Neural cell (in vitro differentiated cells): ENCODE measurements around the gene EIF3K. TPM values are rescaled to one million over a fixed set of nuclear protein-coding genes. Genes with fewer than 3 reads are reported as not detected.

Experiments used
- H2AFZ ChIP-seq: fragments of 200-600, 300-800 bp; sonication (generic), shearing (Covaris generic); 2 replicates; pipeline ENCODE4 v1.6.0; 2014; ENCODE audit warnings: low read depth, mild to moderate bottlenecking, antibody characterized with exemption, low read length, moderate library complexity
- H3F3A ChIP-seq: fragments of 200-600 bp; shearing (Covaris generic); 2 replicates; pipeline ENCODE4 v1.6.1; 2016; ENCODE audit warnings: mild to moderate bottlenecking, moderate library complexity, mixed read lengths, antibody characterized with exemption, low read length; ENCODE audit not compliant: insufficient read depth, poor library complexity, severe bottlenecking
- H3K27ac ChIP-seq: fragments of 200-600, 300-800 bp; sonication (generic), shearing (Covaris generic); 2 replicates; pipeline ENCODE4 v1.5.1; 2014; ENCODE audit warnings: mild to moderate bottlenecking, low read length, moderate library complexity
- H3K27me3 ChIP-seq: fragments of 300-800, 200-600 bp; sonication (generic), shearing (Covaris generic); 2 replicates; pipeline ENCODE4 v1.6.0; 2014; ENCODE audit warnings: mild to moderate bottlenecking, low read depth, low read length, moderate library complexity; ENCODE audit not compliant: insufficient read depth
- H3K36me3 ChIP-seq: fragments of 300-800, 200-600 bp; sonication (generic), shearing (Covaris generic); 2 replicates; pipeline ENCODE4 v1.5.1; 2014; ENCODE audit warnings: mild to moderate bottlenecking, antibody characterized with exemption, low read length, moderate library complexity; ENCODE audit not compliant: insufficient read depth
- H3K4me2 ChIP-seq: fragments of 300-800, 200-600 bp; sonication (generic), shearing (Covaris generic); 2 replicates; pipeline ENCODE4 v1.6.0; 2014; ENCODE audit warnings: mild to moderate bottlenecking, low read length
- H3K4me3 ChIP-seq: fragments of 300-800, 200-600 bp; sonication (generic), shearing (Covaris generic); 2 replicates; pipeline ENCODE4 v1.5.1; 2014; ENCODE audit warnings: mild to moderate bottlenecking, low read length, moderate library complexity
- H3K79me2 ChIP-seq: fragments of 200-600 bp; shearing (Covaris generic); replicated peaks from 2 replicates; pipeline ENCODE4 v1.6.0; 2014; ENCODE audit warnings: mild to moderate bottlenecking, low read length, moderate library complexity; ENCODE audit not compliant: insufficient read depth
- H3K9ac ChIP-seq: fragments of 300-800, 200-600 bp; sonication (generic), shearing (Covaris generic); 2 replicates; pipeline ENCODE4 v1.6.1; 2016; ENCODE audit warnings: mild to moderate bottlenecking, low read length, mixed read lengths
- H3K9me2 ChIP-seq: fragments of 200-600 bp; shearing (Covaris generic); 2 replicates; pipeline ENCODE4 v1.6.1; 2016; ENCODE audit warnings: mild to moderate bottlenecking, low read length, mixed read lengths; ENCODE audit not compliant: insufficient read depth
- H3K9me3 ChIP-seq: fragments of 200-600, 300-800 bp; sonication (generic), shearing (Covaris generic); 2 replicates; pipeline ENCODE4 v1.6.1; 2016; ENCODE audit warnings: mild to moderate bottlenecking, mixed run types, low read length, moderate library complexity, mixed read lengths
- H4K20me1 ChIP-seq: fragments of 200-600 bp; shearing (Covaris generic); 2 replicates; pipeline ENCODE4 v1.6.1; 2016; ENCODE audit warnings: mild to moderate bottlenecking, mixed run types; ENCODE audit not compliant: insufficient read depth
- EP300 ChIP-seq: fragments of 450-650 bp; conservative IDR thresholded peaks from 2 replicates; pipeline ENCODE4 v1.6.1; 2014; ENCODE audit warnings: antibody characterized with exemption, mild to moderate bottlenecking, moderate library complexity; ENCODE audit not compliant: poor library complexity, severe bottlenecking
- EZH2 ChIP-seq: fragments of 200-600, 300-800 bp; shearing (Covaris generic), sonication (generic); IDR thresholded peaks from 2 replicates; pipeline ENCODE4 v1.6.1; 2014; ENCODE audit warnings: antibody characterized with exemption, low read length, borderline replicate concordance, mild to moderate bottlenecking; ENCODE audit not compliant: insufficient read depth, poor library complexity, severe bottlenecking
- MXI1 ChIP-seq: fragments of 450-650 bp; conservative IDR thresholded peaks from 2 replicates; pipeline ENCODE4 v1.6.1; 2014; ENCODE audit warnings: antibody characterized with exemption, mild to moderate bottlenecking; ENCODE audit not compliant: poor library complexity, severe bottlenecking
- POLR2AphosphoS5 ChIP-seq: IDR thresholded peaks from 2 replicates; pipeline ENCODE4 v1.6.1; 2012
- RAD21 ChIP-seq: fragments of 450-650 bp; conservative IDR thresholded peaks from 2 replicates; pipeline ENCODE4 v1.6.1; 2014; ENCODE audit warnings: antibody characterized with exemption, mild to moderate bottlenecking, moderate library complexity
- SMC3 ChIP-seq: fragments of 450-650 bp; conservative IDR thresholded peaks from 2 replicates; pipeline ENCODE4 v1.6.1; 2014; ENCODE audit warnings: antibody characterized with exemption, mild to moderate bottlenecking, moderate library complexity; ENCODE audit not compliant: poor library complexity
- TAF1 ChIP-seq: IDR thresholded peaks from 2 replicates; pipeline ENCODE4 v1.6.1; 2012; ENCODE audit warnings: low read depth
- polyA plus RNA-seq: library from polyadenylated mRNA; depleted of rRNA; stranded (reverse); fragments of >200 nt; gene quantifications from 2 replicates; pipeline ENCODE4 v1.2.3, GENCODE V29; 2014
- TF ChIP-seq, protein P1 (sequence below): fragments of 450-650 bp; IDR thresholded peaks from 2 replicates; pipeline ENCODE4 v1.5.1; 2014; ENCODE audit warnings: antibody characterized with exemption, mild to moderate bottlenecking, moderate library complexity; ENCODE audit not compliant: poor library complexity, severe bottlenecking
- TF ChIP-seq, protein P2 (sequence below): IDR thresholded peaks from 2 replicates; pipeline ENCODE4 v1.6.1; 2012; ENCODE audit warnings: borderline replicate concordance

The EIF3K gene
- polyA plus RNA-seq, 1 donor from 2014 or later: 462 TPM

DNA sequence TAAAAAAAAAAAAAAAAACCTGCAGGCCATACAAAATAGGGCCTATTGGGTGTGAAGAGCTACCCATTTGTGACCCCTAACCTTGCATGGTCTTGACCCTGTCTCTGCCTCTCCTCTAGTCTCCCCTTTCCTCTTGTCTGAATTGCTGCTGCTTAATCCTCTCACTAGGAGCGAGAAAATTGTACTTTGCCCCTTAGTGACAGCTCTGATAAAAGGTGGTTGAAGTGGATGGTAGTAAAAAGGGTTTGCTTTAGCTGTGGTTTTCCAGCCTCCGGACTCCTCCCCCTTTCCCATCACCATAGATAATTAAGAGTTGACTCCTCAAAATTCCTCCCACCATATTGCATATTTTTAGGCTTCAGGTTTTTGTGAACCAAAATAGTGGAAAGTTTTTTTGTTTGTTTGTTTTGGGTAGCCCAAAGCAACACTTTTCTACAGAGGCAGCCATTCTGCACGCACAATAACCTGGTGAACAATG, 52.0 kb downstream of the EIF3K start:
- no peak overlapping the region for H3K9ac ChIP-seq
- no peaks in the 10 kb centered on the region for H3K9me2 ChIP-seq
- TF ChIP-seq EP300 (no peak), MXI1 (no peak)
- TF ChIP-seq, protein P1, sequence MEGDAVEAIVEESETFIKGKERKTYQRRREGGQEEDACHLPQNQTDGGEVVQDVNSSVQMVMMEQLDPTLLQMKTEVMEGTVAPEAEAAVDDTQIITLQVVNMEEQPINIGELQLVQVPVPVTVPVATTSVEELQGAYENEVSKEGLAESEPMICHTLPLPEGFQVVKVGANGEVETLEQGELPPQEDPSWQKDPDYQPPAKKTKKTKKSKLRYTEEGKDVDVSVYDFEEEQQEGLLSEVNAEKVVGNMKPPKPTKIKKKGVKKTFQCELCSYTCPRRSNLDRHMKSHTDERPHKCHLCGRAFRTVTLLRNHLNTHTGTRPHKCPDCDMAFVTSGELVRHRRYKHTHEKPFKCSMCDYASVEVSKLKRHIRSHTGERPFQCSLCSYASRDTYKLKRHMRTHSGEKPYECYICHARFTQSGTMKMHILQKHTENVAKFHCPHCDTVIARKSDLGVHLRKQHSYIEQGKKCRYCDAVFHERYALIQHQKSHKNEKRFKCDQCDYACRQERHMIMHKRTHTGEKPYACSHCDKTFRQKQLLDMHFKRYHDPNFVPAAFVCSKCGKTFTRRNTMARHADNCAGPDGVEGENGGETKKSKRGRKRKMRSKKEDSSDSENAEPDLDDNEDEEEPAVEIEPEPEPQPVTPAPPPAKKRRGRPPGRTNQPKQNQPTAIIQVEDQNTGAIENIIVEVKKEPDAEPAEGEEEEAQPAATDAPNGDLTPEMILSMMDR: no peak
- TF ChIP-seq, protein P2, sequence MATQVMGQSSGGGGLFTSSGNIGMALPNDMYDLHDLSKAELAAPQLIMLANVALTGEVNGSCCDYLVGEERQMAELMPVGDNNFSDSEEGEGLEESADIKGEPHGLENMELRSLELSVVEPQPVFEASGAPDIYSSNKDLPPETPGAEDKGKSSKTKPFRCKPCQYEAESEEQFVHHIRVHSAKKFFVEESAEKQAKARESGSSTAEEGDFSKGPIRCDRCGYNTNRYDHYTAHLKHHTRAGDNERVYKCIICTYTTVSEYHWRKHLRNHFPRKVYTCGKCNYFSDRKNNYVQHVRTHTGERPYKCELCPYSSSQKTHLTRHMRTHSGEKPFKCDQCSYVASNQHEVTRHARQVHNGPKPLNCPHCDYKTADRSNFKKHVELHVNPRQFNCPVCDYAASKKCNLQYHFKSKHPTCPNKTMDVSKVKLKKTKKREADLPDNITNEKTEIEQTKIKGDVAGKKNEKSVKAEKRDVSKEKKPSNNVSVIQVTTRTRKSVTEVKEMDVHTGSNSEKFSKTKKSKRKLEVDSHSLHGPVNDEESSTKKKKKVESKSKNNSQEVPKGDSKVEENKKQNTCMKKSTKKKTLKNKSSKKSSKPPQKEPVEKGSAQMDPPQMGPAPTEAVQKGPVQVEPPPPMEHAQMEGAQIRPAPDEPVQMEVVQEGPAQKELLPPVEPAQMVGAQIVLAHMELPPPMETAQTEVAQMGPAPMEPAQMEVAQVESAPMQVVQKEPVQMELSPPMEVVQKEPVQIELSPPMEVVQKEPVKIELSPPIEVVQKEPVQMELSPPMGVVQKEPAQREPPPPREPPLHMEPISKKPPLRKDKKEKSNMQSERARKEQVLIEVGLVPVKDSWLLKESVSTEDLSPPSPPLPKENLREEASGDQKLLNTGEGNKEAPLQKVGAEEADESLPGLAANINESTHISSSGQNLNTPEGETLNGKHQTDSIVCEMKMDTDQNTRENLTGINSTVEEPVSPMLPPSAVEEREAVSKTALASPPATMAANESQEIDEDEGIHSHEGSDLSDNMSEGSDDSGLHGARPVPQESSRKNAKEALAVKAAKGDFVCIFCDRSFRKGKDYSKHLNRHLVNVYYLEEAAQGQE: no peak
- H4K20me1 ChIP-seq: no peaks in the 10 kb centered on the region
- H3K4me2 ChIP-seq: no peak overlapping the region
- H3F3A ChIP-seq: no peaks in the 10 kb centered on the region
- H3K27me3 ChIP-seq: no peaks in the 10 kb centered on the region
- H3K9me3 ChIP-seq: no peaks in the 10 kb centered on the region
- no peak overlapping the region for H3K27ac ChIP-seq
- H3K4me3 ChIP-seq: no peak overlapping the region
- H2AFZ ChIP-seq: no peak overlapping the region
- H3K36me3 ChIP-seq: no peaks in the 10 kb centered on the region
- H3K79me2 ChIP-seq: peaks cover 27% of the 10 kb centered on the region

DNA sequence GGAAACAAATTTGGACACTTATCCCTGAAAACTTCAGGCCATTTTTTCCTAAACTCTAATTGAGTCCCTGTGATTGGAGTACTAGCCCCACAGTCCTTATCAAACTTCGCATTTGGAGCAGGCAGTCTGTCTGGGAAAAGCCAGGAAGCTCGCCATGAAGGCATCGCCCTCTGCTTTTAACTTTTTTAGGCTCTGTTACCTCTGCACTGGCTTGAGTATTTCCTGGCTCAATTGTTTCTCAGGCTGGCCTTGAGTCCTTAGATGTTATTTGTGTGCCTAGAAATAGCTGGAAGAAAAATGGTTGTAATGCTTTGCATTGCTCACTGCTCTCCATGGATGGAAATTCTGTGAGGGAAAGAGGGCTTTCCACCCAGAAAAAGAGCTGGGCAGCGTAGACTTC, 52.7 kb downstream of the EIF3K start:
- Histone ChIP-seq H3K79me2 (peaks cover 27% of the 10 kb centered on the region), H3F3A (no peaks in the 10 kb centered on the region), H4K20me1 (no peaks in the 10 kb centered on the region), H3K4me2 (no peak overlapping the region), H3K9me3 (no peaks in the 10 kb centered on the region), H3K4me3 (no peak overlapping the region), H3K9ac (no peak overlapping the region), H3K27me3 (no peaks in the 10 kb centered on the region), H3K27ac (no peak overlapping the region), H3K9me2 (no peaks in the 10 kb centered on the region), H2AFZ (no peak overlapping the region), H3K36me3 (no peaks in the 10 kb centered on the region)
- TF ChIP-seq MXI1: no peak
- no peak for TF ChIP-seq EP300
- no peak for TF ChIP-seq RAD21
- TF ChIP-seq, protein P2: no peak
- no peak for TF ChIP-seq POLR2AphosphoS5
- TF ChIP-seq SMC3: no peak
- no peak for TF ChIP-seq TAF1
- TF ChIP-seq EZH2: no peak
- TF ChIP-seq, protein P1: no peak
